ENCODE measurements around the gene NCOR1.
A peak's percentile ranks its signal among the peaks of the same experiment; 100 is the strongest.
"Not testable (repeated sequence)": the region's sequence is repeated elsewhere in the genome, so short reads cannot be mapped to it uniquely, and the experiment has no call there.

The NCOR1 gene

GRCh38 chr17:16229912-16230561 is 14.7 kb upstream of the NCOR1 start:
- H3K4me3 ChIP-seq (ENCODE audit: low read length in 2 of 2); H4K91ac ChIP-seq (ENCODE audit: low read depth, low read length, poor library complexity); H2BK12ac ChIP-seq (ENCODE audit: low read length); H3K4me2 ChIP-seq (ENCODE audit: insufficient read depth, low read length, poor library complexity, severe bottlenecking); H3K18ac ChIP-seq (ENCODE audit: low read length); H3K79me1 ChIP-seq (ENCODE audit: low read depth, low read length); H3K27me3 ChIP-seq (ENCODE audit: control insufficient read depth in 3 of 3, insufficient read depth in 3 of 3, low read depth in 1 of 3, low read length in 3 of 3); H3K36me3 ChIP-seq (replicated peaks in 1 of 2; ENCODE audit: control insufficient read depth in 2 of 2, insufficient read depth in 2 of 2, low read length in 2 of 2); H3K23ac ChIP-seq (ENCODE audit: low read depth, low read length, poor library complexity); H2BK5ac ChIP-seq (ENCODE audit: low read length); H2BK120ac ChIP-seq (ENCODE audit: low read depth, low read length); H2AK5ac ChIP-seq (ENCODE audit: low read depth, low read length); H4K8ac ChIP-seq (ENCODE audit: low read depth, low read length); H2AFZ ChIP-seq (ENCODE audit: low read length); H3K4me1 ChIP-seq (ENCODE audit: control insufficient read depth in 2 of 2, insufficient read depth in 1 of 2, low read depth in 1 of 2, low read length in 2 of 2); H3K9ac ChIP-seq (ENCODE audit: low read depth, low read length, poor library complexity); H3K27ac ChIP-seq (replicated peaks; ENCODE audit: low read length); H3K14ac ChIP-seq (ENCODE audit: low read length); DNase-seq (ENCODE audit: low spot score); H3K4ac ChIP-seq (ENCODE audit: low read length); H2BK15ac ChIP-seq (ENCODE audit: low read length); H3K9me3 ChIP-seq (replicated peaks in 1 of 2; ENCODE audit: control insufficient read depth in 2 of 2, insufficient read depth in 1 of 2, low read depth in 1 of 2, low read length in 2 of 2): not testable (repeated sequence)
- WGBS, 2 donors (ENCODE audit: extremely low coverage in 2 of 2, insufficient read length in 2 of 2, insufficient replicate concordance in 1 of 2) = no CpG with 5 or more reads among the region's 8 CpGs

GRCh38 chr17:16222406-16222805 is 7.1 kb upstream of the NCOR1 start:
- Histone ChIP-seq H3K36me3 (replicated peaks in 1 of 2; ENCODE audit: control insufficient read depth in 2 of 2, insufficient read depth in 2 of 2, low read length in 2 of 2) (peaks cover 0 to 13% of the 10 kb centered on the region in 2 donors), H2BK12ac (ENCODE audit: low read length) (no peak overlapping the region), H2BK120ac (ENCODE audit: low read depth, low read length) (no peak overlapping the region), H3K23ac (ENCODE audit: low read depth, low read length, poor library complexity) (no peak overlapping the region), H3K4me1 (ENCODE audit: control insufficient read depth in 2 of 2, insufficient read depth in 1 of 2, low read depth in 1 of 2, low read length in 2 of 2) (peaks cover 0 to 2% of the 10 kb centered on the region in 2 donors), H3K4me2 (ENCODE audit: insufficient read depth, low read length, poor library complexity, severe bottlenecking) (no peak overlapping the region), H3K9me3 (replicated peaks in 1 of 2; ENCODE audit: control insufficient read depth in 2 of 2, insufficient read depth in 1 of 2, low read depth in 1 of 2, low read length in 2 of 2) (no peaks in the 10 kb centered on the region), H3K4ac (ENCODE audit: low read length) (no peak overlapping the region), H3K27ac (replicated peaks; ENCODE audit: low read length) (no peak overlapping the region), H4K91ac (ENCODE audit: low read depth, low read length, poor library complexity) (no peak overlapping the region), H3K14ac (ENCODE audit: low read length) (no peak overlapping the region), H3K27me3 (ENCODE audit: control insufficient read depth in 3 of 3, insufficient read depth in 3 of 3, low read depth in 1 of 3, low read length in 3 of 3) (no peaks in the 10 kb centered on the region), H4K8ac (ENCODE audit: low read depth, low read length) (no peak overlapping the region), H3K79me1 (ENCODE audit: low read depth, low read length) (no peaks in the 10 kb centered on the region), H2AFZ (ENCODE audit: low read length) (no peak overlapping the region), H2BK5ac (ENCODE audit: low read length) (no peak overlapping the region), H2BK15ac (ENCODE audit: low read length) (no peak overlapping the region), H3K18ac (ENCODE audit: low read length) (no peak overlapping the region), H3K9ac (ENCODE audit: low read depth, low read length, poor library complexity) (no peak overlapping the region), H3K4me3 (ENCODE audit: low read length in 2 of 2) (no peak overlapping the region), H2AK5ac (ENCODE audit: low read depth, low read length) (no peak overlapping the region)
- no CpG with 5 or more reads among the region's 3 CpGs for WGBS, 2 donors (ENCODE audit: extremely low coverage in 2 of 2, insufficient read length in 2 of 2, insufficient replicate concordance in 1 of 2)
- no peak for DNase-seq (ENCODE audit: low spot score)

DNA sequence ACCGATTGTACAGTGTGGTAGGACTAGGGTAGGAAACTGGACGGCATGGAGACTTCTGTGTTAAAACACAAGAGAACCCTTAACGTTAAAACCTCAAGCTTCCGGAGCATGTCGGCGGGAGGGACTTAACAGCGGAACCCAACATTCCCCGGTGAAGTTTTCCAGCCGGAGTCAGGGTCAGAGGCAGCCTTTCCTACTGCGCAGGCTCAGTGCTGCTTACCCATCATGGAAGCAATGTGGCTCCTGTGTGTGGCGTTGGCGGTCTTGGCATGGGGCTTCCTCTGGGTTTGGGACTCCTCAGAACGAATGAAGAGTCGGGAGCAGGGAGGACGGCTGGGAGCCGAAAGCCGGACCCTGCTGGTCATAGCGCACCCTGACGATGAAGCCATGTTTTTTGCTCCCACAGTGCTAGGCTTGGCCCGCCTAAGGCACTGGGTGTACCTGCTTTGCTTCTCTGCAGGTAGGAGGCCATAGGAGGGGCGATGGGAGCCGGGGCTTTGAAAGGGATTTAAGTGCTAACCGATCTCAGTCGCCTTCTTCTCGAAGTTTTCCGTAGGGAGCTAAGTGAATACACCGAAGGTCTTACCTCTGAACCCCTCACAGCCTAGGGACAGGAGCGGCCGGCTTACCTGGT is 1.8 kb upstream of the NCOR1 start, which contains the start of gene PIGL:
TSS of gene PIGL (plus strand) at position 209 of the 634 bp plus-strand sequence. CDS start at position 226, 17 bp downstream.
- Histone ChIP-seq H2BK120ac (ENCODE audit: low read depth, low read length) (no peak within 1 kb of the TSS), H3K4me1 (ENCODE audit: control insufficient read depth in 2 of 2, insufficient read depth in 1 of 2, low read depth in 1 of 2, low read length in 2 of 2) (peaks cover 3 to 8% of the 10 kb centered on the region in 2 donors)
- DNase-seq (ENCODE audit: low spot score) = peak; percentile 90

DNA sequence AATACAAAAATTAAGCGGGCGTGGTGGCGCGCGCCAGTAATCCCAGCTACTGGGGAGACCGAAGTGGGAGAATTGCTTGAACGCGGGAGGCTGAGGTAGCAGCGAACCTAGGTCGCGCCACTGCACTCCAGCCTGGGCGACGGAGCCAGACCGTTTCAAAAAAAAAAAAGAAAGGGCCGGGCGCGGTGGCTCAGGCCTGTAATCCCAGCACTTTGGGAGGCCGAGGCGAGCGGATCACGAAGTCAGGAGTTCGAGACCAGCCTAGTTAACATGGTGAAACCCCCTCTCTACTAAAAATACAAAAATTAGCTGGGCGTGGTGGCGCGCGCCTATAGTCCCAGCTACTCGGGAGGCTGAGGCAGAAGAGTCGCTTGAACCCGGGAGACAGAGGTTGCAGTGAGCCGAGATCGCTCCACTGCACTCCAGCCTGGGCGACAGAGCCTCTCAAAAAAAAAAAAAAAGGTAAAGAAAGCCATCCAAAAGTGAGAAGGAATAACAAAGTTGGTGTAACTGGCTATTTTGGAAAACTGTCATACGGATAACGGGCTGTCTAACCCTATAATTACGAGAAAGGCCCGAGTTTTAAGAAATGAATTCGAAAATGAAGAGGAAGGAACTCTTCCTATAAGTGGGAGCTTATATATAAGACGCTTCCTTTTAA is 1.1 kb upstream of the NCOR1 start:
- not testable (repeated sequence) for H3K4ac ChIP-seq (ENCODE audit: low read length); H3K9ac ChIP-seq (ENCODE audit: low read depth, low read length, poor library complexity)
- no CpG with 5 or more reads among the region's 38 CpGs for WGBS, 2 donors (ENCODE audit: extremely low coverage in 2 of 2, insufficient read length in 2 of 2, insufficient replicate concordance in 1 of 2)

More for the DNA sequence above, 1.8 kb upstream of the NCOR1 start, which contains the start of gene PIGL:
- H3K36me3 ChIP-seq (replicated peaks in 1 of 2; ENCODE audit: control insufficient read depth in 2 of 2, insufficient read depth in 2 of 2, low read length in 2 of 2) = peaks cover 0 to 7% of the 10 kb centered on the region in 2 donors
- no peak within 1 kb of the TSS for H3K14ac ChIP-seq (ENCODE audit: low read length)
- H2AK5ac ChIP-seq (ENCODE audit: low read depth, low read length) = no peak within 1 kb of the TSS
- H3K4me2 ChIP-seq (ENCODE audit: insufficient read depth, low read length, poor library complexity, severe bottlenecking) = peak within 1 kb of the TSS; percentile 67
- H4K91ac ChIP-seq (ENCODE audit: low read depth, low read length, poor library complexity) = no peak within 1 kb of the TSS
- H3K9me3 ChIP-seq (replicated peaks in 1 of 2; ENCODE audit: control insufficient read depth in 2 of 2, insufficient read depth in 1 of 2, low read depth in 1 of 2, low read length in 2 of 2) = no peaks in the 10 kb centered on the region
- H3K4ac ChIP-seq (ENCODE audit: low read length) = no peak within 1 kb of the TSS
- H2BK15ac ChIP-seq (ENCODE audit: low read length) = no peak within 1 kb of the TSS
- no peaks in the 10 kb centered on the region for H3K27me3 ChIP-seq (ENCODE audit: control insufficient read depth in 3 of 3, insufficient read depth in 3 of 3, low read depth in 1 of 3, low read length in 3 of 3)
- WGBS, 2 donors (ENCODE audit: extremely low coverage in 2 of 2, insufficient read length in 2 of 2, insufficient replicate concordance in 1 of 2) = no CpG with 5 or more reads among the region's 29 CpGs
- H3K18ac ChIP-seq (ENCODE audit: low read length) = peak within 1 kb of the TSS; percentile 92
- H2AFZ ChIP-seq (ENCODE audit: low read length) = peak within 1 kb of the TSS; percentile 98
- H3K9ac ChIP-seq (ENCODE audit: low read depth, low read length, poor library complexity) = peak within 1 kb of the TSS; percentile 94
- H3K79me1 ChIP-seq (ENCODE audit: low read depth, low read length) = peaks cover 3% of the 10 kb centered on the region
- H3K27ac ChIP-seq (replicated peaks; ENCODE audit: low read length) = peak within 1 kb of the TSS; percentile 94
- H2BK12ac ChIP-seq (ENCODE audit: low read length) = no peak within 1 kb of the TSS
- H2BK5ac ChIP-seq (ENCODE audit: low read length) = peak within 1 kb of the TSS; percentile 0
- peak within 1 kb of the TSS; percentile 85 to 98 for H3K4me3 ChIP-seq (ENCODE audit: low read length in 2 of 2)
- H4K8ac ChIP-seq (ENCODE audit: low read depth, low read length) = peak within 1 kb of the TSS; percentile 89
- peak within 1 kb of the TSS; percentile 97 for H3K23ac ChIP-seq (ENCODE audit: low read depth, low read length, poor library complexity)

More for the DNA sequence above, 1.1 kb upstream of the NCOR1 start:
- H2AK5ac ChIP-seq (ENCODE audit: low read depth, low read length); H3K4me1 ChIP-seq (ENCODE audit: control insufficient read depth in 2 of 2, insufficient read depth in 1 of 2, low read depth in 1 of 2, low read length in 2 of 2); H2BK12ac ChIP-seq (ENCODE audit: low read length); H2BK15ac ChIP-seq (ENCODE audit: low read length); H3K79me1 ChIP-seq (ENCODE audit: low read depth, low read length); H3K27me3 ChIP-seq (ENCODE audit: control insufficient read depth in 3 of 3, insufficient read depth in 3 of 3, low read depth in 1 of 3, low read length in 3 of 3); H2BK120ac ChIP-seq (ENCODE audit: low read depth, low read length); H3K14ac ChIP-seq (ENCODE audit: low read length); H4K91ac ChIP-seq (ENCODE audit: low read depth, low read length, poor library complexity); H3K9me3 ChIP-seq (replicated peaks in 1 of 2; ENCODE audit: control insufficient read depth in 2 of 2, insufficient read depth in 1 of 2, low read depth in 1 of 2, low read length in 2 of 2); H3K23ac ChIP-seq (ENCODE audit: low read depth, low read length, poor library complexity); DNase-seq (ENCODE audit: low spot score); H3K36me3 ChIP-seq (replicated peaks in 1 of 2; ENCODE audit: control insufficient read depth in 2 of 2, insufficient read depth in 2 of 2, low read length in 2 of 2); H4K8ac ChIP-seq (ENCODE audit: low read depth, low read length): not testable (repeated sequence)
- Histone ChIP-seq H3K27ac (replicated peaks; ENCODE audit: low read length) (peak overlapping the region; percentile 94), H3K4me3 (ENCODE audit: low read length in 2 of 2) (peak overlapping the region in 1 of 2 donors; percentile 85), H3K18ac (ENCODE audit: low read length) (peak overlapping the region; percentile 23), H2BK5ac (ENCODE audit: low read length) (peak overlapping the region; percentile 0), H3K4me2 (ENCODE audit: insufficient read depth, low read length, poor library complexity, severe bottlenecking) (peak overlapping the region; percentile 18), H2AFZ (ENCODE audit: low read length) (peak overlapping the region; percentile 98)
